HCT116 (cell line): Measurements from ENCODE around the gene FBXL19.

ENCODE experiments used
- FOSL1 ChIP-seq: IDR thresholded peaks from 2 replicates; pipeline ENCODE4 v1.6.1; 2012; ENCODE audit warnings: low read depth
- TF ChIP-seq, protein P1 (sequence below), 3 experiments: fragments of 200-600 bp in 1 of 3; sonication (generic) in 1 of 3; IDR thresholded peaks in 2 of 3; conservative IDR thresholded peaks in 1 of 3; 2 replicates each; pipeline ENCODE4 v1.5.1; 2012 to 2017; ENCODE audit warnings: low read depth in 2 of 3, low read length in 2 of 3, antibody characterized with exemption in 1 of 3, borderline replicate concordance in 1 of 3, control low read depth in 1 of 3, mild to moderate bottlenecking in 1 of 3, mixed read lengths in 1 of 3, mixed run types in 1 of 3, moderate library complexity in 1 of 3; ENCODE audit not compliant: insufficient read depth in 1 of 3

DNA sequence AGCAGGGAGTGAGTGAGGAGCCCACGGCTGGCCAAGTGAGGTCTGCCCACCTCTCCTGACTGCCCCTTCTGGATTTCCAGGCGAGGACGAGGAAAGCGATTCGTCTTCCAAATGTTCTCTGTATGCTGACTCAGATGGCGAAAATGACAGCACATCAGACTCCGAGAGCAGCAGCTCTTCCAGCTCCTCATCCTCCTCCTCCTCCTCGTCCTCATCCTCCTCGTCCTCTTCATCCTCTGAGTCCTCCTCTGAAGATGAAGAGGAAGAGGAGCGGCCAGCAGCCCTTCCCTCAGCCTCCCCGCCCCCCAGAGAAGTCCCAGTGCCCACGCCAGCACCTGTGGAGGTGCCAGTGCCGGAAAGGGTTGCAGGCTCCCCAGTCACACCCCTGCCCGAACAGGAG, 47.9 kb downstream of the FBXL19 start:
- TF ChIP-seq, protein P1, sequence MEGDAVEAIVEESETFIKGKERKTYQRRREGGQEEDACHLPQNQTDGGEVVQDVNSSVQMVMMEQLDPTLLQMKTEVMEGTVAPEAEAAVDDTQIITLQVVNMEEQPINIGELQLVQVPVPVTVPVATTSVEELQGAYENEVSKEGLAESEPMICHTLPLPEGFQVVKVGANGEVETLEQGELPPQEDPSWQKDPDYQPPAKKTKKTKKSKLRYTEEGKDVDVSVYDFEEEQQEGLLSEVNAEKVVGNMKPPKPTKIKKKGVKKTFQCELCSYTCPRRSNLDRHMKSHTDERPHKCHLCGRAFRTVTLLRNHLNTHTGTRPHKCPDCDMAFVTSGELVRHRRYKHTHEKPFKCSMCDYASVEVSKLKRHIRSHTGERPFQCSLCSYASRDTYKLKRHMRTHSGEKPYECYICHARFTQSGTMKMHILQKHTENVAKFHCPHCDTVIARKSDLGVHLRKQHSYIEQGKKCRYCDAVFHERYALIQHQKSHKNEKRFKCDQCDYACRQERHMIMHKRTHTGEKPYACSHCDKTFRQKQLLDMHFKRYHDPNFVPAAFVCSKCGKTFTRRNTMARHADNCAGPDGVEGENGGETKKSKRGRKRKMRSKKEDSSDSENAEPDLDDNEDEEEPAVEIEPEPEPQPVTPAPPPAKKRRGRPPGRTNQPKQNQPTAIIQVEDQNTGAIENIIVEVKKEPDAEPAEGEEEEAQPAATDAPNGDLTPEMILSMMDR (IDR thresholded peaks at IDR 0.05 in 2 of 3, conservative IDR thresholded peaks at IDR 0.05 in 1 of 3; ENCODE audit: borderline replicate concordance in 1 of 3, insufficient read depth in 1 of 3, low read depth in 2 of 3, low read length in 2 of 3) = no peak
- TF ChIP-seq FOSL1 = no peak
